HCT116 (cell line): ENCODE measurements around the gene FBXL7. TPM values are rescaled to one million over a fixed set of nuclear protein-coding genes. Genes with fewer than 3 reads are reported as not detected.

Experiments
- ATAC-seq: fragments of 200-7000 bp; cut with Tn5 transposase; 2 replicates; pipeline ENCODE4 v1.9.1; 2020; ENCODE audit warnings: mild to moderate bottlenecking, moderate library complexity
- BruUV-seq: library from RNA; stranded (reverse); fragments of 400-500 nt; replicated peaks from 2 replicates; lab custom pipeline; 2021; lab: Mats Ljungman, UMichigan
- CTCF ChIA-PET: fragments of 300-600 bp; sonication (Branson Sonifier 250); formaldehyde crosslinking; loops from one replicate; lab custom pipeline; 2021; ENCODE audit warnings: antibody characterized with exemption; lab: Charles Lee
- POLR2A ChIA-PET: fragments of 300-600, 350-600 bp; sonication (Branson Sonifier 250); formaldehyde crosslinking; loops from one replicate; lab custom pipeline; 2021; ENCODE audit warnings: antibody characterized with exemption; lab: Charles Lee
- RAD21 ChIA-PET, 2 experiments: fragments of 300-600 bp; sonication (Branson Sonifier 250); formaldehyde crosslinking; loops; one replicate each; lab custom pipeline; 2023; ENCODE audit warnings: low total read pairs in 2 of 2; ENCODE audit not compliant: uncharacterized antibody in 2 of 2, unreplicated experiment in 2 of 2, low non-redundant PET in 1 of 2; lab: Charles Lee
- DNase-seq: peaks from one replicate; pipeline ENCODE4 v3.0.0-alpha.2; 2010; ENCODE audit warnings: low read depth, low spot score
- H2AFZ ChIP-seq: fragments of 200-600 bp; shearing (Covaris generic), sonication (generic); 2 replicates; pipeline ENCODE4 v1.6.1; 2017; ENCODE audit warnings: low read depth, mixed run types, mixed read lengths, antibody characterized with exemption, low read length; ENCODE audit not compliant: poor library complexity, severe bottlenecking
- H3K27ac ChIP-seq: 2 replicates; pipeline ENCODE4 v1.5.1; 2012; ENCODE audit warnings: low read depth, low read length
- H3K27me3 ChIP-seq: fragments of 200-600 bp; sonication (generic); 2 replicates; pipeline ENCODE4 v1.6.1; 2016; ENCODE audit warnings: mixed run types, low read length, mixed read lengths; ENCODE audit not compliant: insufficient read depth
- H3K36me3 ChIP-seq, 2 experiments: fragments of 200-500 bp in 1 of 2; fragments of 200-600 bp in 1 of 2; sonication (Bioruptor generic) in 1 of 2; sonication (generic) in 1 of 2; 2 replicates each; pipeline versions ENCODE4 v1.5.1 to v1.6.1; 2014 to 2016; ENCODE audit warnings: low read length in 2 of 2, inconsistent platforms in 1 of 2, mixed read lengths in 1 of 2, mixed run types in 1 of 2; ENCODE audit not compliant: insufficient read depth in 2 of 2, control insufficient read depth in 1 of 2
- H3K4me1 ChIP-seq, 2 experiments: fragments of 200-600 bp in 1 of 2; sonication (generic) in 1 of 2; 2 replicates each; pipeline versions ENCODE4 v1.5.1 to v1.6.1; 2012 to 2017; ENCODE audit warnings: low read length in 2 of 2, inconsistent platforms in 1 of 2, mild to moderate bottlenecking in 1 of 2, mixed read lengths in 1 of 2, mixed run types in 1 of 2, moderate library complexity in 1 of 2; ENCODE audit not compliant: insufficient read depth in 2 of 2, control insufficient read depth in 1 of 2
- H3K4me2 ChIP-seq: fragments of 200-600 bp; sonication (generic); 2 replicates; pipeline ENCODE4 v1.6.1; 2017; ENCODE audit warnings: mixed run types, low read length, mixed read lengths
- H3K4me3 ChIP-seq, 2 experiments: fragments of 200-600 bp in 1 of 2; sonication (generic) in 1 of 2; replicated peaks in 1 of 2; 2 replicates each; pipeline ENCODE4 v1.5.1; 2011 to 2016; ENCODE audit warnings: low read length in 2 of 2, control low read depth in 1 of 2, low read depth in 1 of 2, mild to moderate bottlenecking in 1 of 2, mixed read lengths in 1 of 2, mixed run types in 1 of 2
- H3K79me2 ChIP-seq: fragments of 200-600 bp; sonication (generic); 2 replicates; pipeline ENCODE4 v1.6.1; 2017; ENCODE audit warnings: mild to moderate bottlenecking, mixed run types, low read length, moderate library complexity, mixed read lengths; ENCODE audit not compliant: insufficient read depth
- H3K9ac ChIP-seq: fragments of 200-600 bp; sonication (generic); 2 replicates; pipeline ENCODE4 v1.6.1; 2016; ENCODE audit warnings: low read length, mixed read lengths
- H3K9me2 ChIP-seq: fragments of 200-600 bp; sonication (generic), shearing (Covaris generic); 2 replicates; pipeline ENCODE4 v1.6.1; 2017; ENCODE audit warnings: mixed run types, mild to moderate bottlenecking, moderate library complexity; ENCODE audit not compliant: insufficient read depth
- H3K9me3 ChIP-seq, 2 experiments: fragments of 200-500 bp in 1 of 2; fragments of 200-600 bp in 1 of 2; sonication (Bioruptor generic) in 1 of 2; sonication (generic) in 1 of 2; 2 replicates each; pipeline ENCODE4 v1.6.1; 2014 to 2017; ENCODE audit warnings: low read length in 2 of 2, mixed read lengths in 2 of 2, inconsistent platforms in 1 of 2, low read depth in 1 of 2, mild to moderate bottlenecking in 1 of 2, mixed run types in 1 of 2, moderate library complexity in 1 of 2; ENCODE audit not compliant: control insufficient read depth in 1 of 2, insufficient read depth in 1 of 2
- H4K20me1 ChIP-seq: fragments of 200-600 bp; sonication (generic), shearing (Covaris generic); 2 replicates; pipeline ENCODE4 v1.6.1; 2017; ENCODE audit warnings: mixed run types, mild to moderate bottlenecking, moderate library complexity; ENCODE audit not compliant: insufficient read depth
- CBX3 ChIP-seq: IDR thresholded peaks from 2 replicates; pipeline ENCODE4 v1.6.1; 2012; ENCODE audit warnings: low read depth
- FOSL1 ChIP-seq: IDR thresholded peaks from 2 replicates; pipeline ENCODE4 v1.6.1; 2012; ENCODE audit warnings: low read depth
- JUND ChIP-seq: IDR thresholded peaks from 2 replicates; pipeline ENCODE4 v1.6.1; 2012
- POLR2A ChIP-seq: IDR thresholded peaks from 2 replicates; pipeline ENCODE4 v1.7.0; 2011; ENCODE audit warnings: borderline replicate concordance; ENCODE audit not compliant: insufficient read depth, insufficient read length; ENCODE audit errors: extremely low read depth
- POLR2AphosphoS5 ChIP-seq: IDR thresholded peaks from 2 replicates; pipeline ENCODE4 v1.6.1; 2011; ENCODE audit warnings: mild to moderate bottlenecking, low read depth, low read length, moderate library complexity
- RAD21 ChIP-seq: IDR thresholded peaks from 2 replicates; pipeline ENCODE4 v1.6.1; 2012; ENCODE audit warnings: low read depth, mild to moderate bottlenecking
- SIN3A ChIP-seq: IDR thresholded peaks from 2 replicates; pipeline ENCODE4 v1.6.1; 2012; ENCODE audit warnings: low read depth
- SP1 ChIP-seq: IDR thresholded peaks from 2 replicates; pipeline ENCODE4 v1.6.1; 2012; ENCODE audit warnings: low read depth
- TCF7L2 ChIP-seq: IDR thresholded peaks from 2 replicates; pipeline ENCODE4 v1.7.0; 2011; ENCODE audit warnings: borderline replicate concordance, inconsistent platforms; ENCODE audit not compliant: insufficient read depth, insufficient read length; ENCODE audit errors: extremely low read depth
- ZBTB33 ChIP-seq: IDR thresholded peaks from 2 replicates; pipeline ENCODE4 v1.6.1; 2011; ENCODE audit warnings: mild to moderate bottlenecking, low read length, moderate library complexity; ENCODE audit not compliant: insufficient replicate concordance; ENCODE audit errors: extremely low read depth
- ZFX ChIP-seq: fragments of 450-650 bp; IDR thresholded peaks from 2 replicates; pipeline ENCODE4 v1.6.1; 2017
- intact Hi-C: fragments of 100-400 bp; cut with micrococcal nuclease; formaldehyde crosslinking; loops from 2 replicates; pipeline ENCODE4 v1.10.0; 2022
- total RNA-seq: library from RNA; stranded (reverse); gene quantifications from one replicate; pipeline ENCODE4 v1.2.1, GENCODE V29; 2021; ENCODE audit not compliant: unreplicated experiment
- TF ChIP-seq, protein P1 (sequence below), 3 experiments: fragments of 200-600 bp in 1 of 3; sonication (generic) in 1 of 3; IDR thresholded peaks in 2 of 3; conservative IDR thresholded peaks in 1 of 3; 2 replicates each; pipeline ENCODE4 v1.5.1; 2012 to 2017; ENCODE audit warnings: low read depth in 2 of 3, low read length in 2 of 3, antibody characterized with exemption in 1 of 3, borderline replicate concordance in 1 of 3, control low read depth in 1 of 3, mild to moderate bottlenecking in 1 of 3, mixed read lengths in 1 of 3, mixed run types in 1 of 3, moderate library complexity in 1 of 3; ENCODE audit not compliant: insufficient read depth in 1 of 3
- TF ChIP-seq, protein P2 (sequence below): IDR thresholded peaks from 2 replicates; pipeline ENCODE4 v1.6.1; 2012

Gene FBXL7
- total RNA-seq, 1 experiment from 2014 or later = 0.05 TPM

DNA sequence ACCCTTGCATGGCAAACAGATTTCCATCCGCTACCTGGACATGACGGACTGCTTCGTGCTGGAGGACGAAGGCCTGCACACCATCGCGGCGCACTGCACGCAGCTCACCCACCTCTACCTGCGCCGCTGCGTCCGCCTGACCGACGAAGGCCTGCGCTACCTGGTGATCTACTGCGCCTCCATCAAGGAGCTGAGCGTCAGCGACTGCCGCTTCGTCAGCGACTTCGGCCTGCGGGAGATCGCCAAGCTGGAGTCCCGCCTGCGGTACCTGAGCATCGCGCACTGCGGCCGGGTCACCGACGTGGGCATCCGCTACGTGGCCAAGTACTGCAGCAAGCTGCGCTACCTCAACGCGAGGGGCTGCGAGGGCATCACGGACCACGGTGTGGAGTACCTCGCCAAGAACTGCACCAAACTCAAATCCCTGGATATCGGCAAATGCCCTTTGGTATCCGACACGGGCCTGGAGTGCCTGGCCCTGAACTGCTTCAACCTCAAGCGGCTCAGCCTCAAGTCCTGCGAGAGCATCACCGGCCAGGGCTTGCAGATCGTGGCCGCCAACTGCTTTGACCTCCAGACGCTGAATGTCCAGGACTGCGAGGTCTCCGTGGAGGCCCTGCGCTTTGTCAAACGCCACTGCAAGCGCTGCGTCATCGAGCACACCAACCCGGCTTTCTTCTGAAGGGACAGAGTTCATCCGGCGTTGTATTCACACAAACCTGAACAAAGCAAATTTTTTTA, 436.7 kb downstream of the FBXL7 start:
- H3K4me2 ChIP-seq = no peak overlapping the region
- TF ChIP-seq POLR2AphosphoS5 (no peak), RAD21 (no peak), TCF7L2 (no peak), POLR2A (no peak), CBX3 (no peak), FOSL1 (no peak), SP1 (no peak), ZBTB33 (no peak), JUND (no peak), ZFX (no peak), SIN3A (no peak)
- TF ChIP-seq, protein P1, sequence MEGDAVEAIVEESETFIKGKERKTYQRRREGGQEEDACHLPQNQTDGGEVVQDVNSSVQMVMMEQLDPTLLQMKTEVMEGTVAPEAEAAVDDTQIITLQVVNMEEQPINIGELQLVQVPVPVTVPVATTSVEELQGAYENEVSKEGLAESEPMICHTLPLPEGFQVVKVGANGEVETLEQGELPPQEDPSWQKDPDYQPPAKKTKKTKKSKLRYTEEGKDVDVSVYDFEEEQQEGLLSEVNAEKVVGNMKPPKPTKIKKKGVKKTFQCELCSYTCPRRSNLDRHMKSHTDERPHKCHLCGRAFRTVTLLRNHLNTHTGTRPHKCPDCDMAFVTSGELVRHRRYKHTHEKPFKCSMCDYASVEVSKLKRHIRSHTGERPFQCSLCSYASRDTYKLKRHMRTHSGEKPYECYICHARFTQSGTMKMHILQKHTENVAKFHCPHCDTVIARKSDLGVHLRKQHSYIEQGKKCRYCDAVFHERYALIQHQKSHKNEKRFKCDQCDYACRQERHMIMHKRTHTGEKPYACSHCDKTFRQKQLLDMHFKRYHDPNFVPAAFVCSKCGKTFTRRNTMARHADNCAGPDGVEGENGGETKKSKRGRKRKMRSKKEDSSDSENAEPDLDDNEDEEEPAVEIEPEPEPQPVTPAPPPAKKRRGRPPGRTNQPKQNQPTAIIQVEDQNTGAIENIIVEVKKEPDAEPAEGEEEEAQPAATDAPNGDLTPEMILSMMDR (IDR thresholded peaks at IDR 0.05 in 2 of 3, conservative IDR thresholded peaks at IDR 0.05 in 1 of 3; ENCODE audit: borderline replicate concordance in 1 of 3, insufficient read depth in 1 of 3, low read depth in 2 of 3, low read length in 2 of 3) = no peak
- TF ChIP-seq, protein P2, sequence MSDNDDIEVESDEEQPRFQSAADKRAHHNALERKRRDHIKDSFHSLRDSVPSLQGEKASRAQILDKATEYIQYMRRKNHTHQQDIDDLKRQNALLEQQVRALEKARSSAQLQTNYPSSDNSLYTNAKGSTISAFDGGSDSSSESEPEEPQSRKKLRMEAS = no peak
- no peak overlapping the region for H3K9ac ChIP-seq
- intact Hi-C loops = no loop called here
- ChIA-PET RAD21 (no interaction called here), CTCF (no interaction called here), POLR2A (no interaction called here)
- DNase-seq (no peak), ATAC-seq (no peak)
- no peaks in the 10 kb centered on the region for H4K20me1 ChIP-seq
- H2AFZ ChIP-seq = no peak overlapping the region
- no peaks in the 10 kb centered on the region for H3K4me1 ChIP-seq
- no peak overlapping the region for H3K27ac ChIP-seq
- peaks cover 0 to 25% of the 10 kb centered on the region in 2 experiments; a peak in 2 of 4 replicates for H3K9me3 ChIP-seq
- no peak overlapping the region for H3K4me3 ChIP-seq
- H3K36me3 ChIP-seq = no peaks in the 10 kb centered on the region
- H3K9me2 ChIP-seq = no peaks in the 10 kb centered on the region
- H3K27me3 ChIP-seq = no peaks in the 10 kb centered on the region
- no peaks in the 10 kb centered on the region for H3K79me2 ChIP-seq
- BruUV-seq = no TSS peak
